GM12892 (cell line): ENCODE measurements around the gene ZNF414.

Experiments
- POLR2A ChIP-seq: IDR thresholded peaks from 2 replicates; pipeline ENCODE4 v1.6.1; 2011; ENCODE audit warnings: low read depth, low read length, control low read depth
- POLR2AphosphoS5 ChIP-seq: IDR thresholded peaks from 2 replicates; pipeline ENCODE4 v1.6.1; 2011; ENCODE audit warnings: low read depth, low read length, control low read depth

DNA sequence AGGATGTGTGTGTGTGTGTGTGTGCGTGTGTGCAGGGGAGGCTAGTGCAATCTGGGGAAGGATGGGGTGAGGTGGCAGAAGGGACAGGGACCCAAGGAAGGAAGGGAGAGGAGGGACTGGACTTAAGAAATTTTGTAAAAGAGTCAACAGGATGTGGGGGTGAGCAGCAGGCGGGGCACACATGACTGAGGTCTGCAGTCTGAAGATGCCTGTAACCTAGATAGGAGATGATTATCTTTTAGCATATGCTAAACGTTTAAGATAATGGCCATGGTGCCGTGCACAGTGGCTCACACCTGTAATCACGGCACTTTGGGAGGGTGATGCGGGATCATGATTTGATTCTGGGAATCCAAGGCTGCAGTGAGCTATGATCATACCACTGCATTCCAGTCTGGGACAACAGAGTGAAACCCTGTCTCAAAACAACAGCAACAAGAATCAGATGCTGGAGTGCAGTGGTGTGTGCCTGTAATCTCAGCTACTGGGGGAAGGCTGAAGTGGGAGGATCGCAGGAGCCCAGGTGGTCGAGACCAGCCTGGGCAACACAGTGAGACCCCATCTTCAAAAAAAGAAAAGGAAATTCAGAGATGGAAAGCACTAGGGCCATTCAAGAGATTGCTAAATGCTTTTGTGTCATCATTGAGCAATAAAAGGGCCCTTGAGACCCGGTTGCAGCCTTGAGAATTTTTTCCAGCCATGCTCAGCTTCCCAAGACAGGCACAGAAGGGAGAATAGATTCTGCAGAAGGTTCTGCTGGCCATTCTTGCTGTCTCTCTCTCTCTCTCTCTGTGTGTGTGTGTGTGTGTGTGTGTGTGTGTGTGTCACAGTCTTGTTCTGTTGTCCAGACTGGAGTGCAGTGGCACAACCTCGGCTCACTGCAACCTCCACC lies 3.8 kb upstream of the ZNF414 start:
- no peak for TF ChIP-seq POLR2A
- TF ChIP-seq POLR2AphosphoS5 = no peak
